Loucy (cell line): ENCODE results near the gene STAT3.

ENCODE experiments used
- EZH2phosphoT487 ChIP-seq: fragments of 200-600 bp; IDR thresholded peaks from 2 replicates; pipeline ENCODE4 v1.6.1; 2018; ENCODE audit warnings: antibody characterized with exemption, mild to moderate bottlenecking, moderate library complexity, borderline replicate concordance
- TF ChIP-seq, protein P1 (sequence below): fragments of 200-600 bp; sonication (generic); conservative IDR thresholded peaks from 2 replicates; pipeline ENCODE4 v1.5.1; 2014; ENCODE audit warnings: mild to moderate bottlenecking, antibody characterized with exemption, low read length

DNA sequence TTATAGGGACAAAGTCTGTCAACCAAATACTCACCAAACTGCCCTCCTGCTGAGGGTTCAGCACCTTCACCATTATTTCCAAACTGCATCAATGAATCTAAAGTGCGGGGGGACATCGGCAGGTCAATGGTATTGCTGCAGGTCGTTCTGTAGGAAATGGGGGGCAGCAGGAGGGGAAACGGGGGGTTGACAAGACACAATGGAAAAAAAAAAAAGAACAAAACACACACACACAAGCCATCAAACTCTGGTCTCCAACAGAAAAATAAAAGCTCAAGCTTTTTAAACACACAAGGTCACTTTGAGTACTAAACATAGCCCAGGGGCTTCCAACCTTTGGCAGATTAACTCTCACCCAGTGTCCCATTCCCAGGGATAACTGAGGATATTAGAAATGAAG, 71.5 kb downstream of the STAT3 start:
- TF ChIP-seq, protein P1, sequence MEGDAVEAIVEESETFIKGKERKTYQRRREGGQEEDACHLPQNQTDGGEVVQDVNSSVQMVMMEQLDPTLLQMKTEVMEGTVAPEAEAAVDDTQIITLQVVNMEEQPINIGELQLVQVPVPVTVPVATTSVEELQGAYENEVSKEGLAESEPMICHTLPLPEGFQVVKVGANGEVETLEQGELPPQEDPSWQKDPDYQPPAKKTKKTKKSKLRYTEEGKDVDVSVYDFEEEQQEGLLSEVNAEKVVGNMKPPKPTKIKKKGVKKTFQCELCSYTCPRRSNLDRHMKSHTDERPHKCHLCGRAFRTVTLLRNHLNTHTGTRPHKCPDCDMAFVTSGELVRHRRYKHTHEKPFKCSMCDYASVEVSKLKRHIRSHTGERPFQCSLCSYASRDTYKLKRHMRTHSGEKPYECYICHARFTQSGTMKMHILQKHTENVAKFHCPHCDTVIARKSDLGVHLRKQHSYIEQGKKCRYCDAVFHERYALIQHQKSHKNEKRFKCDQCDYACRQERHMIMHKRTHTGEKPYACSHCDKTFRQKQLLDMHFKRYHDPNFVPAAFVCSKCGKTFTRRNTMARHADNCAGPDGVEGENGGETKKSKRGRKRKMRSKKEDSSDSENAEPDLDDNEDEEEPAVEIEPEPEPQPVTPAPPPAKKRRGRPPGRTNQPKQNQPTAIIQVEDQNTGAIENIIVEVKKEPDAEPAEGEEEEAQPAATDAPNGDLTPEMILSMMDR: no peak
- TF ChIP-seq EZH2phosphoT487: no peak
